Renal cortical epithelial cell (primary cell): ENCODE measurements around the gene PIK3CG. TPM values are rescaled to one million over a fixed set of nuclear protein-coding genes. Genes with fewer than 3 reads are reported as not detected.
"Not testable (repeated sequence)": the region's sequence is repeated elsewhere in the genome, so short reads cannot be mapped to it uniquely, and the experiment has no call there.

ENCODE experiments used
- DNase-seq: peaks from one replicate; pipeline ENCODE4 v3.0.0-alpha.2; 2011; ENCODE audit warnings: low read depth
- total RNA-seq: library from RNA; depleted of rRNA; stranded (reverse); fragments of >200 nt; gene quantifications from 2 replicates; pipeline ENCODE4 v1.2.3, GENCODE V29; 2014

PIK3CG gene
- total RNA-seq, result not detected in 2 replicates

DNA sequence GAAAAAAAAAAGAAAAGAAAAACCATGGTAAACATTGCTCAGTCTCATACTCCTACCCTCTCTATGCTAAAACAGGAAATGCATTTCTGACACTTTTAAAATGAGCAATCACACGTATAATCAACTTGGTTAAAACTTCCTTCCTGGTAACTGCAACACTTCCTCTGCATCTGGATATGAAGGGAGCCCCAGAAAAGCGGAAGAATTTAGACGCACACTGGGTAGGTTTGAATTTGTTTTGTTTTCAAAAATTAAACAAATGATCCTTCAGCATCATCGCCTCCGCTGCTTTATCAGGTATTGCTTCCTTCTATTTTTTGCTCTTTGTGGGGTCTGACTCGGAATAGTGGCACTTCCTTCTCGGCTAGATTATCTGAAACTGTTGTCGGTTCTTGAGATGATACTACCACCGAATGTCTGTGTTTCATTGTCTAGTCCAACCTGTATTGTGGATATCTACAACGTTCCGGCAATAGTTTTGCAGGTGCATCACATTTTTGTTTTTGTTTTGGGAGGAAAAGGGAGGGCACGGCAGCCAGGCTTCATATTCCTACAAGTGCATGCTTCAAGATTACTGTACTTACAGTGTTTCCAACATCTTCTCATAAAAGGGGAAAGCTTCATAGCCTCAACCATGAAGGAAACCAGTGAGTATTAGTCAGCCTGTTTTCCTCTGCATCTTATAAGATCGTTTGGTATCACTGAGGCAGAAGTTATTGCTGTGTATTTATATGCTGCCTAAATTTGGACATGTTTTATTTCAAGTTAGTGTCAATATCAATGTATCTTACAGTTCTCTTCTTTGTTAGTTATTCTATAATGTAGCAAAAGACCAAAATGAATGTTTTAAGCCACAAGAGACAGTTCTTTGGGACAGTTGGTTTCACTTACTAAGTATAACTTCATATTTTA, at the start of gene PIK3CG:
Gene PIK3CG, plus strand, starts transcription at position 153 of the 912 bp plus-strand sequence. CDS start 2,280 bp downstream, outside the sequence.
- no peak for DNase-seq

DNA sequence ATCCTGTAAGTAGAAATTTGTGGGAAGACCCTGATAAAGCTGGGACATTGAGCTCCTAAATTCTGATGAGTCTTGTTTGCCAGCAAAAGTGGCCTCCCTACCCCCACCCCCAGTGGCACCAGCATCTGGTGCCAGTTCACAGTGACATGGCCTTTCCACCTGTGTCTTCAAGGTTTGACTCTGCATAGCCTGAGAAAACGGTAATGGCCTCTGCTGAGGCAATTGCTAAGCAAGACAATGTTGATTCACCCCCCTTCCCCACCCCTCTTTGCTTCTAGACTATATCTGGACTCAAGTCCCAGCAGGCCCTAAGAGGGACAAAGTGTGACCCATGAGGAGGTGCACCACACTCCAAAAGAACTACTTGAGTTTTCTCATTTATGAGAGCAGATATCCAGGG, 48.0 kb upstream of the PIK3CG start:
- no peak for DNase-seq

DNA sequence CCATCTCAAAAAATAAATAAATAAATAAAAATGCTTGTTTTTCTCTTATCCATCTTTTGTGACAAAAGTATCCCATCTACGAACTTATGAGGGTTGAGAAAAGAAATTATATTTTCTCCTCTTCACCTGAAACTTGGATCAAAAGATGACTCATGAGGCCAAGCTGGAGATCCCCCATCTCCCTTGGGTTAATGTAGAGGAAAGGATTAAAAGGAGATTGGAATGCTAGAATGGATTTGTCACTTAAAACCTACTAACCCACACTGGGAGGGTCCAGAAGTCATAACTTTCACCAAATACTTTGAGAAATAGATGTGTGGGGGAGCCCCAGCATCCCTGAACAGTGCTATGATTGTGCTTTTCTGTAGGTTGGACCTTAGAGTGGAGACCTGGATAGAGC, 46.3 kb upstream of the PIK3CG start:
- DNase-seq, result peak; percentile 33

DNA sequence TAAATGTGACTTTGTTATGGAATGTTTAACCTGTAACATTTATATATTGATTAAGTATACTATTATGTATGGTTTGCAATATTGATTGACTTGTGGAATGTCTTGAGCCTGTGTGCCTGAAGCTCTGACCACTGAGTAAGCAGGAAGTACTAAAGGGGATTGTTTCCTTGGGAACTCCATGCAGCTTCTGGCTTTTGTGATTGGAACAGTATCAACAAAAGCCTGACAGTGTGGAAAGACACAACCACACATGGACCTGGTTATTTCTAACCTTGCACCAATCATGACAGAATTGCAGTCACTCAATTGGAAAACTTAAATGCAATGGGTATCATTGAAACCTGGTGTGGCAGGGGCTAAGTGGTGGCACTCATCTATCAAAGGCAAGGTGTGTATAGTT, 45.5 kb upstream of the PIK3CG start:
- peak; percentile 42 for DNase-seq

GRCh38 chr7:106820321-106821217, 44.5 kb upstream of the PIK3CG start:
- DNase-seq, result peak; percentile 45

- peak; percentile 39 for DNase-seq
Observed at GRCh38 chr7:106823631-106824030, 41.5 kb upstream of the PIK3CG start.

DNA sequence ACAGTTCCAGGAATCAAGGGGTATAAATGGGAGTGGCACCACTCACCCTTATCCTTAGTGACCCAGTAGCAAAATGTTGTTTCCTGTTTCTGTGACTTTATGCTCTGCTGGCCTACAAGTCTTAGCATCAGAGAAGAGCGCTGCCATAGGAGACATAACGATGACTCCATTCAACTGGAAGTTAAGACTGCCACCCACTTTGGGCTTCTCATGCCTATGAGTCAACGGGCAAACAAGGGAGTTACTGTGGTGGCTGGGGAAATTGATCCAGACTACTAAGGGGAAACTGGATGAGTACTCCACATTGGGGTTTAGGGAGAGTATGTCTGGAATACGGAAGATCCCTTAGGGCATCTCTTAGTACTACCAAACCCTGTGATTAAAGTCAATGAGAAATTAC, 40.6 kb upstream of the PIK3CG start:
- peak; percentile 53 for DNase-seq

DNA sequence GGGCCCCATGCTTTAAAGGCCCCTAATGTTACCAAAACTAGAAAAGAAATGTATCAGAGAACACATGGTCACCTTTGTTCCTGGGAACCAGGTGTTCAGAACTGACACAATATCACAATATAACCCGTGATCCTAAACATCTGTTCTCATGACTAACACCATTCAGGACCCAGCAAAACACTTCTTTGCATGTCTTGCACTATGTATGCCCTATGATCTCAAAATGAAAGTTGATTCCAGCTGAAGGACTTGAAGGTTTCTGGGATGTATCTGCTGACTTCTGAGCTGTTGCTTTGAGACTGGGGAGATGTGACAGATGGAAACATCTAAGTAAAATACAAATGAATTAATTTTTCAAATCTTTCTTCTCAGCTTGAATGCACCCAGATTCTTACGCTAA, 37.5 kb upstream of the PIK3CG start:
- DNase-seq, result no peak

DNA sequence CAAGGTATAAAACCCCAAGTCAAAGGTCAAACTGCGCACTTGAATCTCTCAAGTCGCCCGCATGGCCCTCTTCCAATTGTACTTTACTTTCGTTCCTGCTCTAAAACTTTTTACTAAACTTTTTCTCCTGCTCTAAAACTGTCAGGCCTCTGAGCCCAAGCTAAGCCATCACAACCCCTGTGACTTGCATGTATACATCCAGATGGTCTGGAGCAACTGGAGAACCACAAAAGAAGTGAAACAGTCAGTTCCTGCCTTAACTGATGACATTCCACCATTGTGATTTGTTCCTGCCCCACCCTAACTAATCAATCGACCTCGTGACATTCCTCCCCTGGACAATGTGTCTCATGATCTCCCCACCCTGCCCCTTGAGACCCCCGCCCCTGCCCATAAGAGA, 35.6 kb upstream of the PIK3CG start:
- DNase-seq, result no peak

- DNase-seq, result not testable (repeated sequence)
Observed at GRCh38 chr7:106830896-106831295, 34.2 kb upstream of the PIK3CG start.

- no peak for DNase-seq
Observed at GRCh38 chr7:106836816-106837215, 28.3 kb upstream of the PIK3CG start.

GRCh38 chr7:106839511-106839910, 25.6 kb upstream of the PIK3CG start:
- no peak for DNase-seq

DNA sequence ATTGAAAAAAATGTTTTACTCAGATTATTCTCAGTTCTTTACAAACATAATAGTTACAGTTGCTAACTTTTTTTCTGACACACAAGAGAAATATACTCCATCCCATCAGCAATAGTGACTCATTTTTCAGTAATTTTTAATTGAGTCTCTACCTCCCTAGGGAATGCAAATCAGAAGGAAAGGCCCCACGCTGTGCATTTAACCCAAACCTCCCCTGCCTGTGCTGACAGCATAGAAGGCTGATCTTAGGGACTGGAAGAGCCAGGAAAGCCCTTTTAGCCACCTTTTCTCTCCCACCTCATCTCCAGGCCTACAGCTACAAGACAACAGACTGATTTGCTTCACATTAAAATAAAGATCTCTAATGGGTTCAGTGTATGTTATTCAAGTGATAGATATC, 24.7 kb upstream of the PIK3CG start:
- peak; percentile 91 for DNase-seq

DNA sequence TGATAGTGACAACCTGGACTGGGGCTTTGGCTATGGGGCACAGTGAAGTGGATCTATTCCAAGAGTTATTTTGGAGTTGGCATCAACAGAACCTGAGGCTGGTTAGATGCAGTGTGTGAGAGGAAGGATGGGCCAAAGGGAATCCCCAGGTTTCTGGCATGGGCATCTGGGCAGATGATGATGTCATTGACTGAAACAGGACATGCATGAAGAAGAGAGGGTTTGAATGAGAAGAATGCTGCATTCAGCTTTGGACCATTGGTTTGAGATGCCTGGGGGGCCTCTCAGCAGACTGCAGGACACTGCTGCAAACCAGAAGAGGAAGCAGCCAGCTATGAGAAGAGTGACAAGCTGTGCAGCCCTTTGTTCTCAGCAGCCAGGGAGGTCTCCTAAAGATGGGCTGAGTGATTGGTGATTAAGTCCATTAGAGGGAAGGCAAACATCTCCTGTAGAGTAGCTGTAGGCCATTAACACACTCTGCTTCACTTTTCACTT, 23.1 kb upstream of the PIK3CG start:
- peak; percentile 89 for DNase-seq

DNA sequence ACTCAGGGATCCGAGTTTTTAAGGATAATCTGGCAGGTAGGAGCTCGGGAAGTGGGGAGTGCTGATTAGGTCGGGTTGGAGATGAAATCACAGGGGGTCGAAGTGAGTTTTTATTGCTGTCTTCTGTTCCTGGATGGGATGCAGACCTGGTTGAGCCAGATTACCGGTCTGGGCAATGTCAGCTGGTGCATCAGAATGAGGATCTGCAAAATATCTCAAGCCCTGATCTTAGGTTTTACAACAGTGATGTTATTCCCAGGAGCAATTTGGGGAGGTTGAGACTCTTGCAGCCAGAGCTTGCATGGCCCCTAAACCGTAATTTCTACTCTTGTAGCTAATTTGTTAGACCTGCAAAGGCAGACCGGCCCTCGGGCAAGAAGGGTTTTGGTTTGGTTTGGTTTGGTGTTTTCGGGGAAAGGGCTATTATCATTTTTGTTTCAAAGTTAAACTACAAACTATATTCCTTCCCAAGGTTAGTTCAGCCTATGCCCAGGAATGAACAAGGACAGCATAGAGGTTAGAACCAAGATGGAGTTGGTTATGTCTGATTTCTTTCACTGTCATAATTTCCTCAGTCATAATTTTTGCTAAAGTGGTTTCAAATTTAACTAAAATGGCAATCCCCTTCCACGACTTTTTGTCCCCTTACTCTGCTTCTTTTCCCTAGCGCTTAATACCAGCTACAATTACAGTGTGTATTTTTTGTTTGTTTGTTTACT, 20.6 kb upstream of the PIK3CG start:
- DNase-seq, result no peak

GRCh38 chr7:106848049-106848448, 17.0 kb upstream of the PIK3CG start:
- no peak for DNase-seq

DNA sequence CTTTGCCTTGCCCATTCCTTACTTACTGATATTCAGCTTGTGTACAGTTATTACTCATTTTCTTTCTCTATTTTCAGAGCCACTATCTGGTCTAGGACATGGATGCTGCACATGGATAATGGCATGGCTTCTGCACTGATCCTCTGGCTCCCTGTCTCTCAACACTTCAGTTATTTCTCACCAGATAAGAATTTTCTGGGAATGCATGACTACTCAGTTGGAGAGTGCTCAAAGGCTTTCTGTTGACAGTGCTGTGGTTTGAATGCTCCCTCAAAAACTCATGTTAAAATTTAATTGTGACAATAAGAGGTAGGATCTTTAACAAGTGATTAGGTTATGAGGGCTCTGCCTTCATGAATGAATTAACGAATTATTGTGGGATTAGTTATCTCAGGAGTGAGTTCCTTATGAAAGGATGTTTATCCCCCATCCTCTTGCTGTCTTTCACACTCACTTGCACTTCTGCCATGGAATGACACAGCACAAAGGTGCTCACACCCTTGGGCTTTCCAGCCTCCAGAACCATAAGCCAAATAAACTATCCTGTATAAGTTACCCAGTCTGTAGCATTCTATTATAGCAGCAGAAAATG, 16.1 kb upstream of the PIK3CG start:
- peak; percentile 97 for DNase-seq

- DNase-seq, result not testable (repeated sequence)
Observed at GRCh38 chr7:106851632-106852031, 13.4 kb upstream of the PIK3CG start.

GRCh38 chr7:106853250-106853908, 11.7 kb upstream of the PIK3CG start:
- DNase-seq, result no peak

- DNase-seq, result no peak
Observed at GRCh38 chr7:106855540-106856132, 9.4 kb upstream of the PIK3CG start.
